Measurements from ENCODE around the gene LEFTY2. TPM values are rescaled to one million over a fixed set of nuclear protein-coding genes. Genes with fewer than 3 reads are reported as not detected.

Gene LEFTY2
- polyA plus RNA-seq, 1 of the 3 experiments (the other 2 are of a cell fraction): not detected

DNA sequence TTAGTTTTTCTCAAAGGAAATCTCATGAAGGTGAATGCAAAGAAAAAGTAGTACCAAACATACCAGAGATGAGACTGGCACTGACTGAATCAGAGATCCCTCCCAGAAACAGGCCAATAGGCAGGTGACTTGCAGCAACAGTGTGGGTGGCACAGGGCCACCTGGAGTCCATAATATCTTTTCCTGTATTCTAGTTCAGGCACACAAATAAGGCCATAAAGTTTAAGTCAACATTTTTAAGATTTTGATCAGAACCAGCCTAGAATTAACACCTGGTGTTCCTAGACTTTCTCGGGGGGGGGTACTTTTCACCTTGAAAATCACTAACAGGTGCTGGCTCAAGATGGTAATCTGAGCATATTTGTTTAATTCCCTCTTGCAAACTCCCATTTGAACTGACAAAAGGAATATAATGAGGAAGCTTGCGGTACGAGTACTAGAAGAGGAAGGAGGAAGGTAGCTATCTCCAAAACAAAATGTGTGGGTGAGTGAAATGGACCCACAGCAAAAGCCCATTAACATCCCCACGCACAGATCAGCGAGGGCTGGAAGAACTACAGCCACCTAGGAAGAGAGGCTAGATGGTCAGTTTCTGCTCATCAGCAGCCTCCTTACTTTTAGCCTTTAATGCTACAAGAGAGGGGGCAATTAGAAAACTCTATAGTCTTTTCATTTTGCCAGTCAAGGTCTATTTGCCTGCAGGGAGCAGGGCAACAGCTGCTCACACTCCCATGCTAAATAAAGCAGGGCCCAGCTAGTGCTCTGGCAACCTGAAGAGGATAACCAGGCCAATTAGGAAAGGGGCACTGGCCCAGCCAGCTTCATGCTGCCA lies 39.2 kb upstream of the LEFTY2 start:
- no peak overlapping the region for H3K4me3 ChIP-seq (ENCODE audit: low read depth in 2 of 2, low read length in 1 of 2)
- 97% methylated on average over 5 of the region's 5 CpGs for WGBS (ENCODE audit: low lambda C conversion rate)
- ChIA-PET POLR2A (no interaction called here), CTCF (interaction anchor here (1.1 to 4.3 kb wide), 6 partner anchors 7 to 505 kb away, joined by 3 to 51 read pairs (median 6); partner anchors contain the start of gene SRP9)
- H3F3A ChIP-seq (replicated peaks; ENCODE audit: insufficient read depth): peaks cover 8% of the 10 kb centered on the region
- no peaks in the 10 kb centered on the region for H3K27me3 ChIP-seq (ENCODE audit: insufficient read depth)
- no peak overlapping the region for H2AFZ ChIP-seq (ENCODE audit: low read depth)
- no peaks in the 10 kb centered on the region; a peak in 1 of 4 replicates for H3K4me1 ChIP-seq (ENCODE audit: control insufficient read depth in 1 of 2, insufficient read depth in 2 of 2, low read depth in 1 of 2, low read length in 1 of 2)
- no peak overlapping the region for H3K4me2 ChIP-seq
- no peaks in the 10 kb centered on the region for H4K20me1 ChIP-seq (ENCODE audit: insufficient read depth)
- no peak for DNase-seq
- no peaks in the 10 kb centered on the region for H3K9me2 ChIP-seq
- no peak overlapping the region for H3K27ac ChIP-seq (ENCODE audit: low read depth in 2 of 2, low read length in 1 of 2)
- H3K36me3 ChIP-seq (replicated peaks in 1 of 2; ENCODE audit: control insufficient read depth in 1 of 2, insufficient read depth in 2 of 2, low read length in 1 of 2): peaks cover 46 to 59% of the 10 kb centered on the region in 2 experiments
- H3K9ac ChIP-seq: no peak overlapping the region
- TF ChIP-seq EZH2phosphoT487 (IDR thresholded peaks at IDR 0.05; ENCODE audit: borderline replicate concordance, low read depth) (no peak), YY1 (IDR thresholded peaks at IDR 0.05; ENCODE audit: low read depth) (no peak), EP300 (IDR thresholded peaks at IDR 0.05; ENCODE audit: borderline replicate concordance in 1 of 2, low read depth in 1 of 2, low read length in 1 of 2) (no peak), TAF1 (IDR thresholded peaks at IDR 0.05; ENCODE audit: borderline replicate concordance, low read depth, low read length) (no peak), NRF1 (IDR thresholded peaks at IDR 0.05; ENCODE audit: low read depth, low read length) (no peak)
- TF ChIP-seq, protein P1, sequence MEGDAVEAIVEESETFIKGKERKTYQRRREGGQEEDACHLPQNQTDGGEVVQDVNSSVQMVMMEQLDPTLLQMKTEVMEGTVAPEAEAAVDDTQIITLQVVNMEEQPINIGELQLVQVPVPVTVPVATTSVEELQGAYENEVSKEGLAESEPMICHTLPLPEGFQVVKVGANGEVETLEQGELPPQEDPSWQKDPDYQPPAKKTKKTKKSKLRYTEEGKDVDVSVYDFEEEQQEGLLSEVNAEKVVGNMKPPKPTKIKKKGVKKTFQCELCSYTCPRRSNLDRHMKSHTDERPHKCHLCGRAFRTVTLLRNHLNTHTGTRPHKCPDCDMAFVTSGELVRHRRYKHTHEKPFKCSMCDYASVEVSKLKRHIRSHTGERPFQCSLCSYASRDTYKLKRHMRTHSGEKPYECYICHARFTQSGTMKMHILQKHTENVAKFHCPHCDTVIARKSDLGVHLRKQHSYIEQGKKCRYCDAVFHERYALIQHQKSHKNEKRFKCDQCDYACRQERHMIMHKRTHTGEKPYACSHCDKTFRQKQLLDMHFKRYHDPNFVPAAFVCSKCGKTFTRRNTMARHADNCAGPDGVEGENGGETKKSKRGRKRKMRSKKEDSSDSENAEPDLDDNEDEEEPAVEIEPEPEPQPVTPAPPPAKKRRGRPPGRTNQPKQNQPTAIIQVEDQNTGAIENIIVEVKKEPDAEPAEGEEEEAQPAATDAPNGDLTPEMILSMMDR (IDR thresholded peaks at IDR 0.05): no peak
- H3K79me2 ChIP-seq (ENCODE audit: insufficient read depth): peaks cover 2% of the 10 kb centered on the region; the same call in 1 of the 2 replicates
- 0 out of 2 replicates have a peak, but pooled peaks cover 16% of the 10 kb centered on the region for H3K9me3 ChIP-seq

DNA sequence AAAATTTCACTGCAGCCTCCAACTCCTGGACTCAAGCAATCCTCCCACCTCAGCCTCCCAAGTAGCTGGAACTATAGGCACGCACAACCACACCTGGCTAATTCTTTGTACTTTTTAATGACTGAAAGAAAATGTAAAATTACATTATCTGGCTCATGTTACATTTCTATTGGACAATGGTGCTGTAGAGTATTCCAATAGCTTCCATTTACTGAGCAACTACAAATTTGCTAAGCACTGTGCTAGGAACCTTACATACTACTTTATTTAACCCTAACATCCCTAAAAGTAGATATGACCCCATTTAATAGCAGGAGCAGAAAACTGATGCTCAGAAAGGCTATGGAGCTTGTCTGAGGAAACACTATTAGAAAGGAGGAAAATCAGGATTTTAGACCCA lies 38.4 kb upstream of the LEFTY2 start:
- peaks cover 38 to 51% of the 10 kb centered on the region in 2 experiments for H3K36me3 ChIP-seq (replicated peaks in 1 of 2; ENCODE audit: control insufficient read depth in 1 of 2, insufficient read depth in 2 of 2, low read length in 1 of 2)
- no peak overlapping the region for H2AFZ ChIP-seq (ENCODE audit: low read depth)
- ChIA-PET POLR2A (interaction anchor here (1.2 kb wide), 1 partner anchor 82 kb away, joined by 3 read pairs; no protein-coding TSS in a partner anchor), CTCF (interaction anchor here (1.0 to 4.3 kb wide), 5 partner anchors 8 to 504 kb away, joined by 3 to 51 read pairs (median 7); no protein-coding TSS in a partner anchor)
- H3K79me2 ChIP-seq (ENCODE audit: insufficient read depth): no peaks in the 10 kb centered on the region
- DNase-seq: no peak
- 94% methylated on average over 1 of the region's 1 CpG for WGBS (ENCODE audit: low lambda C conversion rate)
- H3K4me2 ChIP-seq: no peak overlapping the region
- no peak overlapping the region for H3K9ac ChIP-seq
- no peak for TF ChIP-seq RFX5 (IDR thresholded peaks at IDR 0.05; ENCODE audit: low read length)
- TF ChIP-seq TCF12 (IDR thresholded peaks at IDR 0.05): no peak
- no peak for TF ChIP-seq MEF2A (IDR thresholded peaks at IDR 0.05; ENCODE audit: borderline replicate concordance, low read depth)
- TF ChIP-seq, protein P2, sequence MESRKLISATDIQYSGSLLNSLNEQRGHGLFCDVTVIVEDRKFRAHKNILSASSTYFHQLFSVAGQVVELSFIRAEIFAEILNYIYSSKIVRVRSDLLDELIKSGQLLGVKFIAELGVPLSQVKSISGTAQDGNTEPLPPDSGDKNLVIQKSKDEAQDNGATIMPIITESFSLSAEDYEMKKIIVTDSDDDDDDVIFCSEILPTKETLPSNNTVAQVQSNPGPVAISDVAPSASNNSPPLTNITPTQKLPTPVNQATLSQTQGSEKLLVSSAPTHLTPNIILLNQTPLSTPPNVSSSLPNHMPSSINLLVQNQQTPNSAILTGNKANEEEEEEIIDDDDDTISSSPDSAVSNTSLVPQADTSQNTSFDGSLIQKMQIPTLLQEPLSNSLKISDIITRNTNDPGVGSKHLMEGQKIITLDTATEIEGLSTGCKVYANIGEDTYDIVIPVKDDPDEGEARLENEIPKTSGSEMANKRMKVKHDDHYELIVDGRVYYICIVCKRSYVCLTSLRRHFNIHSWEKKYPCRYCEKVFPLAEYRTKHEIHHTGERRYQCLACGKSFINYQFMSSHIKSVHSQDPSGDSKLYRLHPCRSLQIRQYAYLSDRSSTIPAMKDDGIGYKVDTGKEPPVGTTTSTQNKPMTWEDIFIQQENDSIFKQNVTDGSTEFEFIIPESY (IDR thresholded peaks at IDR 0.05; ENCODE audit: borderline replicate concordance, low read depth): no peak
- TF ChIP-seq RAD21 (IDR thresholded peaks at IDR 0.05; ENCODE audit: low read length): no peak
- TF ChIP-seq, protein P3, sequence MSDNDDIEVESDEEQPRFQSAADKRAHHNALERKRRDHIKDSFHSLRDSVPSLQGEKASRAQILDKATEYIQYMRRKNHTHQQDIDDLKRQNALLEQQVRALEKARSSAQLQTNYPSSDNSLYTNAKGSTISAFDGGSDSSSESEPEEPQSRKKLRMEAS (IDR thresholded peaks at IDR 0.05; ENCODE audit: low read depth): no peak
- no peak for TF ChIP-seq CHD2 (IDR thresholded peaks at IDR 0.05; ENCODE audit: low read length, partially characterized antibody)
- TF ChIP-seq MXI1 (IDR thresholded peaks at IDR 0.05; ENCODE audit: low read depth, low read length): no peak
- TF ChIP-seq POLR2AphosphoS5 (IDR thresholded peaks at IDR 0.05; ENCODE audit: low read depth, low read length): no peak
- TF ChIP-seq, protein P4, sequence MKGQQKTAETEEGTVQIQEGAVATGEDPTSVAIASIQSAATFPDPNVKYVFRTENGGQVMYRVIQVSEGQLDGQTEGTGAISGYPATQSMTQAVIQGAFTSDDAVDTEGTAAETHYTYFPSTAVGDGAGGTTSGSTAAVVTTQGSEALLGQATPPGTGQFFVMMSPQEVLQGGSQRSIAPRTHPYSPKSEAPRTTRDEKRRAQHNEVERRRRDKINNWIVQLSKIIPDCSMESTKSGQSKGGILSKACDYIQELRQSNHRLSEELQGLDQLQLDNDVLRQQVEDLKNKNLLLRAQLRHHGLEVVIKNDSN (IDR thresholded peaks at IDR 0.05; ENCODE audit: borderline replicate concordance, low read depth): no peak
- TF ChIP-seq, protein P5, sequence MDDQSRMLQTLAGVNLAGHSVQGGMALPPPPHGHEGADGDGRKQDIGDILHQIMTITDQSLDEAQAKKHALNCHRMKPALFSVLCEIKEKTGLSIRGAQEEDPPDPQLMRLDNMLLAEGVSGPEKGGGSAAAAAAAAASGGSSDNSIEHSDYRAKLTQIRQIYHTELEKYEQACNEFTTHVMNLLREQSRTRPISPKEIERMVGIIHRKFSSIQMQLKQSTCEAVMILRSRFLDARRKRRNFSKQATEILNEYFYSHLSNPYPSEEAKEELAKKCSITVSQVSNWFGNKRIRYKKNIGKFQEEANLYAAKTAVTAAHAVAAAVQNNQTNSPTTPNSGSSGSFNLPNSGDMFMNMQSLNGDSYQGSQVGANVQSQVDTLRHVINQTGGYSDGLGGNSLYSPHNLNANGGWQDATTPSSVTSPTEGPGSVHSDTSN (IDR thresholded peaks at IDR 0.05): no peak
- H3K4me3 ChIP-seq (ENCODE audit: low read depth in 2 of 2, low read length in 1 of 2): no peak overlapping the region
- peaks cover 8% of the 10 kb centered on the region for H3F3A ChIP-seq (replicated peaks; ENCODE audit: insufficient read depth)
- H3K9me2 ChIP-seq: no peaks in the 10 kb centered on the region
- no peak overlapping the region for H3K27ac ChIP-seq (ENCODE audit: low read depth in 2 of 2, low read length in 1 of 2)
- H4K20me1 ChIP-seq (ENCODE audit: insufficient read depth): no peaks in the 10 kb centered on the region
- H3K9me3 ChIP-seq: 0 out of 2 replicates have a peak, but pooled peaks cover 16% of the 10 kb centered on the region
- H3K27me3 ChIP-seq (ENCODE audit: insufficient read depth): no peaks in the 10 kb centered on the region
- no peaks in the 10 kb centered on the region; a peak in 1 of 4 replicates for H3K4me1 ChIP-seq (ENCODE audit: control insufficient read depth in 1 of 2, insufficient read depth in 2 of 2, low read depth in 1 of 2, low read length in 1 of 2)

Data from SK-N-SH (cell line).